Prostate gland (tissue), 2 donors: ENCODE data around the gene AFF2.

Experiments used
- CTCF ChIP-seq, 4 experiments: fragments of 200-600 bp in 2 of 4; fragments of 450-650 bp in 2 of 4; sonication (generic) in 2 of 4; IDR thresholded peaks; 1 replicate in 3 of 4; 2 replicates in 1 of 4; pipeline ENCODE4 v1.5.1; 2016 to 2019; ENCODE audit warnings: antibody characterized with exemption in 4 of 4, mild to moderate bottlenecking in 2 of 4, moderate library complexity in 2 of 4
- POLR2A ChIP-seq: fragments of 450-650 bp; IDR thresholded peaks from one replicate; pipeline ENCODE4 v1.6.1; 2016; ENCODE audit warnings: antibody characterized with exemption, mild to moderate bottlenecking

- TF ChIP-seq CTCF (IDR thresholded peaks at IDR 0.05) (no peak), POLR2A (no peak)
Measured at GRCh38 chrX:148811236-148811635, 310.8 kb downstream of the AFF2 start.
